Effector memory CD4-positive, alpha-beta T cell (primary cell): ENCODE data around the gene TADA3.

Experiments
- DNase-seq, 3 donors: peaks; one replicate each; pipeline ENCODE4 v3.0.0-alpha.2; 2020
- H3K27ac ChIP-seq: 2 replicates; pipeline ENCODE4 v1.7.0; 2013; ENCODE audit warnings: mild to moderate bottlenecking, low read length, moderate library complexity; ENCODE audit not compliant: insufficient read depth, poor library complexity, severe bottlenecking
- H3K27me3 ChIP-seq: replicated peaks from 2 replicates; pipeline ENCODE4 v1.7.0; 2013; ENCODE audit warnings: mild to moderate bottlenecking, low read length; ENCODE audit not compliant: insufficient read depth, control insufficient read depth, poor library complexity, severe bottlenecking
- H3K36me3 ChIP-seq: 2 replicates; pipeline ENCODE4 v1.7.0; 2013; ENCODE audit warnings: mild to moderate bottlenecking, low read length, moderate library complexity; ENCODE audit not compliant: control insufficient read depth, insufficient read depth
- H3K4me1 ChIP-seq: 2 replicates; pipeline ENCODE4 v1.7.0; 2013; ENCODE audit warnings: low read length, mild to moderate bottlenecking; ENCODE audit not compliant: control insufficient read depth, insufficient read depth, poor library complexity, severe bottlenecking
- H3K4me3 ChIP-seq: 2 replicates; pipeline ENCODE4 v1.7.0; 2013; ENCODE audit warnings: low read length, low read depth, mild to moderate bottlenecking; ENCODE audit not compliant: insufficient read depth, poor library complexity, severe bottlenecking
- H3K9me3 ChIP-seq: 2 replicates; pipeline ENCODE4 v1.7.0; 2013; ENCODE audit warnings: mild to moderate bottlenecking, low read length, moderate library complexity; ENCODE audit not compliant: control insufficient read depth

The TADA3 gene

GRCh38 chr3:9826815-9827573, 34.7 kb upstream of the TADA3 start:
- H3K27ac ChIP-seq: no peak overlapping the region
- no peak for DNase-seq
- no peaks in the 10 kb centered on the region for H3K9me3 ChIP-seq
- H3K4me1 ChIP-seq: no peaks in the 10 kb centered on the region
- H3K36me3 ChIP-seq: no peaks in the 10 kb centered on the region
- no peaks in the 10 kb centered on the region for H3K27me3 ChIP-seq
- H3K4me3 ChIP-seq: no peak overlapping the region

GRCh38 chr3:9825451-9826040, 33.3 kb upstream of the TADA3 start:
- Histone ChIP-seq H3K27me3 (no peaks in the 10 kb centered on the region), H3K36me3 (no peaks in the 10 kb centered on the region), H3K4me1 (no peaks in the 10 kb centered on the region), H3K27ac (no peak overlapping the region), H3K9me3 (no peaks in the 10 kb centered on the region), H3K4me3 (no peak overlapping the region)
- DNase-seq: no peak

- no peak for DNase-seq
- Histone ChIP-seq H3K9me3 (no peaks in the 10 kb centered on the region), H3K27me3 (no peaks in the 10 kb centered on the region), H3K4me1 (no peaks in the 10 kb centered on the region), H3K27ac (no peak overlapping the region), H3K36me3 (no peaks in the 10 kb centered on the region), H3K4me3 (no peak overlapping the region)
Measured at GRCh38 chr3:9820946-9821345, 28.7 kb upstream of the TADA3 start.

GRCh38 chr3:9820543-9820942, 28.3 kb upstream of the TADA3 start:
- H3K4me3 ChIP-seq: no peak overlapping the region

GRCh38 chr3:9818666-9819335, 26.5 kb upstream of the TADA3 start:
- H3K27me3 ChIP-seq: no peaks in the 10 kb centered on the region
- no peaks in the 10 kb centered on the region for H3K4me1 ChIP-seq
- no peak for DNase-seq
- H3K4me3 ChIP-seq: no peak overlapping the region
- H3K36me3 ChIP-seq: peaks cover under 1% of the 10 kb centered on the region
- H3K9me3 ChIP-seq: no peaks in the 10 kb centered on the region
- no peak overlapping the region for H3K27ac ChIP-seq

More at GRCh38 chr3:9820543-9820942, 28.3 kb upstream of the TADA3 start:
- DNase-seq: no peak
- Histone ChIP-seq H3K9me3 (no peaks in the 10 kb centered on the region), H3K4me1 (no peaks in the 10 kb centered on the region), H3K27ac (no peak overlapping the region), H3K36me3 (no peaks in the 10 kb centered on the region), H3K27me3 (no peaks in the 10 kb centered on the region)

GRCh38 chr3:9817436-9817835, 25.2 kb upstream of the TADA3 start:
- H3K27me3 ChIP-seq: no peaks in the 10 kb centered on the region
- H3K4me3 ChIP-seq: no peak overlapping the region
- no peaks in the 10 kb centered on the region for H3K4me1 ChIP-seq
- no peak for DNase-seq
- no peak overlapping the region for H3K27ac ChIP-seq
- no peaks in the 10 kb centered on the region for H3K9me3 ChIP-seq
- H3K36me3 ChIP-seq: peaks cover 4% of the 10 kb centered on the region

GRCh38 chr3:9815986-9816385, 23.7 kb upstream of the TADA3 start:
- no peak for DNase-seq
- H3K4me1 ChIP-seq: no peaks in the 10 kb centered on the region
- H3K27me3 ChIP-seq: no peaks in the 10 kb centered on the region
- H3K27ac ChIP-seq: no peak overlapping the region
- no peaks in the 10 kb centered on the region for H3K9me3 ChIP-seq
- no peak overlapping the region for H3K4me3 ChIP-seq
- H3K36me3 ChIP-seq: peaks cover 4% of the 10 kb centered on the region

GRCh38 chr3:9812870-9813483, 20.7 kb upstream of the TADA3 start:
- Histone ChIP-seq H3K4me1 (peaks cover 23% of the 10 kb centered on the region), H3K27me3 (no peaks in the 10 kb centered on the region), H3K27ac (no peak overlapping the region), H3K36me3 (peaks cover 4% of the 10 kb centered on the region), H3K9me3 (no peaks in the 10 kb centered on the region), H3K4me3 (no peak overlapping the region)
- no peak for DNase-seq

- Histone ChIP-seq H3K36me3 (peaks cover 20% of the 10 kb centered on the region), H3K27me3 (no peaks in the 10 kb centered on the region), H3K9me3 (no peaks in the 10 kb centered on the region), H3K4me1 (peaks cover 30% of the 10 kb centered on the region), H3K4me3 (peak overlapping the region; percentile 82), H3K27ac (no peak overlapping the region)
- no peak for DNase-seq
Measured at GRCh38 chr3:9810846-9811245, 18.6 kb upstream of the TADA3 start.

GRCh38 chr3:9810433-9810770, 18.1 kb upstream of the TADA3 start:
- Histone ChIP-seq H3K27ac (peak overlapping the region; percentile 76), H3K36me3 (peaks cover 25% of the 10 kb centered on the region), H3K4me1 (peaks cover 30% of the 10 kb centered on the region)

More at GRCh38 chr3:9810433-9810770, 18.1 kb upstream of the TADA3 start:
- Histone ChIP-seq H3K27me3 (no peaks in the 10 kb centered on the region), H3K4me3 (peak overlapping the region; percentile 82), H3K9me3 (no peaks in the 10 kb centered on the region)
- no peak for DNase-seq
